HG03025 (cell line): ENCODE results near the gene RNASEH2A.
"Not testable (repeated sequence)": the region's sequence is repeated elsewhere in the genome, so short reads cannot be mapped to it uniquely, and the experiment has no call there.

Source experiments
- ATAC-seq: cut with Tn5 transposase; IDR thresholded peaks from one replicate; pipeline ENCODE4 v1.9.1; 2021; ENCODE audit warnings: mild to moderate bottlenecking, moderate library complexity; ENCODE audit not compliant: unreplicated experiment, low FRiP score

The RNASEH2A gene

GRCh38 chr19:12825254-12826131, 19.1 kb downstream of the RNASEH2A start:
- ATAC-seq, result no peak

GRCh38 chr19:12828494-12828893, 22.1 kb downstream of the RNASEH2A start:
- ATAC-seq, result no peak

DNA sequence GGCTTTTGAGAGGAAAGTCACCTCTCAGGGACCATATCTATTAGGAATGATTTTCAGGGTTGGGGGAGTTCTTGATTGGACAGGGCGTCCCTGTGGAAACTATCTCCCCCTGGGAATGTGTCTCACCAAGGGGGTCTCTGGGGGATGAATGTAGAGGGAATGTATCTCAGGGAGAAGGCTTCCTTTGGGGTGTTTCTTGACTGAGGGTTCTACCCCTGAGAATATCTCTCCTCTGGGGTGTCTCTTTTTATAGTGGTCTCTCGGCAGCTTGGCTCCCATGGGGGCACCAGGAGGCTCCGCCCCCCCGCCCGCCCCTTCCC, 27.0 kb downstream of the RNASEH2A start:
- ATAC-seq, result no peak

GRCh38 chr19:12833738-12834565, 27.6 kb downstream of the RNASEH2A start:
- ATAC-seq, result no peak

GRCh38 chr19:12834566-12834943, 28.2 kb downstream of the RNASEH2A start, which contains the start of gene RTBDN:
RTBDN (minus strand) TSS chr19:12834579; CDS start chr19:12829979, 4,600 bp downstream.
- ATAC-seq, result no peak

DNA sequence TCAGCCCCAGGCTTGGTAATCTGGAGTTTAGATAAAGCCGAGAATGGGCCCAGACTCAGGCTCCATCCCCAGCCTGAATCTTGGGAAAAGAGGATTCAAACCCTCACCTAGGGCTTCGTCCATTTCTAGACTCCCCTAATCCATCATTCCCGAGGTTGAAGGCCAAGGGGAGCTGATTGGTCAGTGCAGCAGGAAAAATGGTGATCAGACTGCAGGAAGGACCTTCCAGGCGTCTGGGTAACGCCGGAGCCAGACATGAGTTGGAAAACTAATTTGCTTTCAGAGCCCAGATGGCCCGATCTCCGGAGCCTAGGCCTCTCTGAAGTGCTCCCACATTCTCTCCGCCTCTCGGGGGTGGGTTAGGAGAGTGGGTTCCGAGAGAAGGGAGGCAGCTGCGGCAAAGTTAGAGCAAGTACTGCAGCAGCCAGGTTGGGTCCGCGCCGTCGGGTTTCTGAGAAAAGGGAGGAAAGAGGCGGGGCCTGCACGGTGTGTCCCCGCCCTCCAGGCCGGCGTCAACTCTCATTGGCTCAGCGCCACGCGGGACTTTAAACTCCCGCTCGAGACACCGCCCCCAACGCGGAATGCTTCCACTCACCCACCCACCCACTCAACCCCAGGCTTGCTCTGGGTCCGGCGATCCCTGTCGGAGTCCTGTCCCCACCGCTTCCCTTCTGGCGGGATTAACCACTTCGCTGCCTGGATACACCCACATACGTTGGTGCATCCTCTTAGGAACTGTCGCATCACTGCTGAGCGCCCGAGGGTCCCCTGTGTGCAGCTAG, 28.8 kb downstream of the RNASEH2A start:
- ATAC-seq, result no peak

GRCh38 chr19:12836529-12836863, 30.1 kb downstream of the RNASEH2A start:
- ATAC-seq, result no peak

DNA sequence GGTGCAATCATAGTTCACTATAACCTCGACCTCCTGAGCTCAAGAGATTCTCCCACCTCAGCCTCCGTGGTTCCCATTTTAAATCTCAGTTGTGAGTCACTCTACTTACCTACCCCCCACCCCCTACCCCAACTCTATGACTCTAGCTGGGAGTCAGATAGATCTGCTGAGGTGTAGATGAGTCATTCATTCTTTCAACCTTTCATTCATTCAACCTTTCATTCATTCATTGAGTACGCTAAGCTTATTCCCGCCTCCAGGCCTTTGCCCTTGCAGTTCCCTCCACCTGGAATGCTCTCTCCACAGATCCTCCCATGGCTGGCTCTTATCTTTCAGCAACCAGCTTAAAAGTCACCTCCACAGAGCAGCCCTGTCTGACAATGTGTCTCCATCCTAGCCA, 30.8 kb downstream of the RNASEH2A start:
- ATAC-seq, result no peak

DNA sequence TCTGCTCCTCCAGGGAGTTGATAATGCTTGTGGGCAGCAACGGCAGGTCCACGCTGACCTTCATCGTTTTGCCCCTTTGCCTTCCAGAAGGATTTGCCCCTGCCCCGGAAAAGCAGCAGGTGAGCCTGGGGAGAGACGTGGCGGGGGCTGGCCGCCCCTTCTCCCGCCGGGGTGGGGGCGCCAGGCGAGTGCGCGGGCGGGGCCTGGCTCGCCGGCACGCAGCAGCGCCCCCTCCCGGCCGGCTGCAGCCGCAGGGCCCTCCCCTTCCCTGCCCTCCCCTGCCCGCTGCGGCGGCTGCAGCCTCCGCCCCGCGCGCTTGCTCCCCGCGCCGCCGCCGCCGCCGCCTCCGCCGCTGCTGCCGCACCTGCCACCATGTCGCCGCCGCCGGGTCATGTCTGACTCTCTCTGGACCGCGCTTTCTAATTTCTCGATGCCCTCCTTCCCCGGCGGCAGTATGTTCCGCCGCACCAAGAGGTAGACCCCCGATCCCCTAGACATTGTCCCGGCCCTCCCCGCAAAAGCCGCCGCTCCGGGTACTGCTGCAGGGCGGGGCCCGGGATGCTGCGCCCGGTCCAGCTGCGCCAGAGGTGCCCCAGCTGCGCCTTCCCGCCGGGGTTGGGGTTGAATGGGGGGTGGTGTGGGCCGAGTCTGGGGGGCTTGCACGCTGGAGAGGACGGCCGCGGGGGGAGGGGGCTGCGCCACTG, 31.9 kb downstream of the RNASEH2A start, which contains the start of gene MAST1:
TSS of gene MAST1 (plus strand) at position 334 of the 704 bp plus-strand sequence. CDS start at position 392, 58 bp downstream.
- ATAC-seq, result no peak

DNA sequence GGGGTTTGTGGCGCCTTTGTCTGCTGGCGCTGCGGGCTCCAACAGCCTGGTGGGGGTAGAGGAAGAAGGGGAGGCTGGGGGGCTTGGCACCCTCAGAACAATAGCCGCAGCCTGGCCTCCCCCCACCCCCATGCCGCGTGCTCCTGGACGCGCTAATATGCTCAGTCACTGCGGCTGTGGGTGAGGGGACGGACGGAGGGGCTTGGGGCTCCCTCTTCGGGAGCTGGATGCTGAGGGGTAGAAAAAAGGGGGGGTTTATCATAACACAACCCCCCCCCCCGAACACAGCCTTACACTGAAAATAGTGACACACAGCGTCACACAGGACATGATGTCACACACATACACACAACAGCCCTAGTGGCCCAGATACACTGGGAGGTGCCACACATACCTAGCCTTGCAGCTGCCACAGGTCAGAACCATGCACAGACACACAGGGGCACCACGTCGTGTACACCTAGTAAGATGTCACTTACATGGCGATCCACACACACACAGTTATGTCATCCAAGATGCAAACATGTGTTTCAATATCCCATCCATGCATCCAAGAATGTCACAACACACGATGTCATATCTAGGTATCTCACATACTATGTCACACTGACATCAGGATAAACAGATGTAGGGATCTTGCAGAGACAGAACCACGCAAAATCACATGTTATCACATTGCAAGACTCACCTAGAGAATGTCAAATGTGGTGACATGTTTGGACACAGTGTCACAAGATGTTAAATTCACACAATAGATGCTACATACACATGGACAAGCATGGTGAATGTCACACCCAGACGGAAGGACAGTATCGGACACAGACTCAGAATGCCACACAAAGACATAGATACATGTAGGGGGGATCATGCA, 32.7 kb downstream of the RNASEH2A start:
- ATAC-seq, result no peak

- ATAC-seq, result no peak
Measured at GRCh38 chr19:12840091-12841079, 34.0 kb downstream of the RNASEH2A start.

- no peak for ATAC-seq
Measured at GRCh38 chr19:12841094-12841493, 34.7 kb downstream of the RNASEH2A start.

DNA sequence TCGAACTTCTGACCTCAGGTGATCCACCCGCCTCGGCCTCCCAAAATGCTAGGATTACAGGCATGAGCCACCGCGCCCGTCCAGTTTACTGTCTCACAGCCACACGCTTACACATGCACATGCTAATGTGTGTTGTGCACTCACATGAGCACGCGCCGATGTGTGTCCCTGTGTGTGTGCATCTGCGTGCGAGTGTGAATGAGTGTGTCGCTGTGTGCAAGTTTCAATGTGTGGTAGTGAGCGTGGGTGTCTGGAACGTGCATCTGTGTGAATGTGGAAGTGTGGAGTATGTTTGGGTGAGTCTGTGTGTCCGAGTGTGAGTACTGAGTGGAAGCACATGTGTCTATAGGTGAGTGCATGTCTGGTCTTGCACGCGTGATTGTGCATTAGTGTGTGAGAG, 36.1 kb downstream of the RNASEH2A start:
- no peak for ATAC-seq

- no peak for ATAC-seq
Measured at GRCh38 chr19:12843328-12843727, 36.9 kb downstream of the RNASEH2A start.

GRCh38 chr19:12843999-12844732, 37.8 kb downstream of the RNASEH2A start:
- ATAC-seq, result no peak

GRCh38 chr19:12846613-12847012, 40.2 kb downstream of the RNASEH2A start:
- not testable (repeated sequence) for ATAC-seq
